Measurements from ENCODE around the gene GNRHR. TPM values are rescaled to one million over a fixed set of nuclear protein-coding genes. Genes with fewer than 3 reads are reported as not detected.

The GNRHR gene
- total and polyA plus RNA-seq, 2 of the 4 experiments (the other 2 are of a cell fraction), result not detected

DNA sequence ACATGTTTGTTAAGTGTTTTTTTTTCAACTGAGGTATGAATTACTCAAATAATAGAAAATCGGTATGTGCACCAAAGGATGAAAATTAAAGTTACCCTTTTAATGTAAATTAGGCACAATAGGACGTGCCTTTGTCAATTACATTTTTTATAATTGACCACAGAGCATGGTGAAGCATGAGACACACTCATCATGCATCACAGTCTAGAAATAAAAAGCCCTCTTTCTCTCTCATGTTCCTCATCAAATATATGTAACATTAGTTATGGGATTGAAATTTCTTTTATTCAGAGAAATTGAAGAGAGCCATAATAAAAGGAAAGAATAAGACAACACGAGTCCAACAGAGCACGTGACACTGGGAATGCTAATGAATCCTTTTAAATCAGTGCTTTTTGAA, 3.5 kb downstream of the GNRHR start:
- Histone ChIP-seq H4K20me1 (ENCODE audit: insufficient read depth, low read length) (no peaks in the 10 kb centered on the region), H3K4me2 (ENCODE audit: low read depth, low read length) (no peak overlapping the region), H4K8ac (ENCODE audit: low read depth in 2 of 2, low read length in 2 of 2) (no peak overlapping the region), H3K27ac (ENCODE audit: insufficient read depth, low read length) (no peak overlapping the region), H2BK20ac (ENCODE audit: low read depth, low read length) (no peak overlapping the region), H4K5ac (ENCODE audit: low read depth, low read length) (no peak overlapping the region), H3K79me1 (ENCODE audit: low read depth in 1 of 2, low read length in 2 of 2) (no peaks in the 10 kb centered on the region), H3K23ac (ENCODE audit: low read depth, low read length) (no peak overlapping the region), H2AFZ (replicated peaks; ENCODE audit: low read length, poor library complexity) (no peak overlapping the region), H3K27me3 (ENCODE audit: control insufficient read depth, insufficient read depth, low read length) (no peaks in the 10 kb centered on the region), H3K14ac (replicated peaks; ENCODE audit: low read depth, low read length) (no peak overlapping the region), H3K4me3 (ENCODE audit: insufficient read depth, low read depth, low read length) (no peak overlapping the region), H2BK120ac (ENCODE audit: low read depth, low read length) (no peak overlapping the region), H3K4ac (ENCODE audit: low read depth, low read length) (no peak overlapping the region), H3K9ac (ENCODE audit: low read depth, low read length) (no peak overlapping the region), H2AK5ac (ENCODE audit: low read depth, low read length) (no peak overlapping the region), H2AK9ac (replicated peaks; ENCODE audit: low read depth, low read length, poor library complexity) (no peak overlapping the region), H3K18ac (ENCODE audit: low read depth, low read length) (no peak overlapping the region), H3K9me3 (ENCODE audit: control insufficient read depth, insufficient read depth, low read length) (no peaks in the 10 kb centered on the region), H3K56ac (ENCODE audit: extremely low read depth, insufficient read depth, low read length) (no peak overlapping the region), H3K9me1 (ENCODE audit: insufficient read depth, low read length) (no peaks in the 10 kb centered on the region; the same call in 1 of the 2 replicates), H4K91ac (ENCODE audit: insufficient read depth, low read depth, low read length) (no peak overlapping the region), H2BK15ac (ENCODE audit: low read depth, low read length) (no peak overlapping the region), H3K36me3 (ENCODE audit: control insufficient read depth, insufficient read depth, low read length) (no peaks in the 10 kb centered on the region), H3K4me1 (ENCODE audit: control insufficient read depth, insufficient read depth, low read length) (no peaks in the 10 kb centered on the region), H2BK5ac (ENCODE audit: low read depth, low read length, poor library complexity, severe bottlenecking) (no peak overlapping the region)
- intact Hi-C loops (cut with micrococcal nuclease) (no loop called here), in situ Hi-C loops (cut with MboI; ENCODE audit: low sequenced_read_pairs) (no loop called here), dilution Hi-C loops (cut with HindIII; ENCODE audit: low sequenced_read_pairs, unreplicated experiment) (no loop called here)
- no peak for DNase-seq
- no CpG with 5 or more reads among the region's 4 CpGs for WGBS, 2 experiments (ENCODE audit: extremely low coverage in 2 of 2, insufficient read length in 1 of 2)
- ChIA-PET CTCF (no interaction called here), POLR2A (ENCODE audit: unreplicated experiment) (no interaction called here)
- no peak for ATAC-seq (ENCODE audit: low read depth)
- no TSS peak for BruUV-seq (replicated peaks)
- TF ChIP-seq RCOR1 (IDR thresholded peaks at IDR 0.05; ENCODE audit: insufficient replicate concordance, low read length) (no peak), CEBPB (IDR thresholded peaks at IDR 0.05; ENCODE audit: low read depth, low read length) (no peak), BHLHE40 (IDR thresholded peaks at IDR 0.05; ENCODE audit: low read depth, low read length) (no peak), RFX5 (IDR thresholded peaks at IDR 0.05; ENCODE audit: low read depth, low read length) (no peak), MAFK (IDR thresholded peaks at IDR 0.05; ENCODE audit: low read depth, low read length) (no peak), MAZ (IDR thresholded peaks at IDR 0.05; ENCODE audit: borderline replicate concordance, low read depth, low read length) (no peak), CHD1 (IDR thresholded peaks at IDR 0.05; ENCODE audit: low read depth, low read length) (no peak), MXI1 (IDR thresholded peaks at IDR 0.05; ENCODE audit: borderline replicate concordance, low read depth, low read length) (no peak), SMC3 (IDR thresholded peaks at IDR 0.05; ENCODE audit: low read depth, low read length) (no peak), FOS (IDR thresholded peaks at IDR 0.05; ENCODE audit: low read depth, low read length) (no peak), POLR2A (IDR thresholded peaks at IDR 0.05; ENCODE audit: low read depth, low read length) (no peak), RAD21 (IDR thresholded peaks at IDR 0.05; ENCODE audit: low read length) (no peak)
- TF ChIP-seq, protein P1, sequence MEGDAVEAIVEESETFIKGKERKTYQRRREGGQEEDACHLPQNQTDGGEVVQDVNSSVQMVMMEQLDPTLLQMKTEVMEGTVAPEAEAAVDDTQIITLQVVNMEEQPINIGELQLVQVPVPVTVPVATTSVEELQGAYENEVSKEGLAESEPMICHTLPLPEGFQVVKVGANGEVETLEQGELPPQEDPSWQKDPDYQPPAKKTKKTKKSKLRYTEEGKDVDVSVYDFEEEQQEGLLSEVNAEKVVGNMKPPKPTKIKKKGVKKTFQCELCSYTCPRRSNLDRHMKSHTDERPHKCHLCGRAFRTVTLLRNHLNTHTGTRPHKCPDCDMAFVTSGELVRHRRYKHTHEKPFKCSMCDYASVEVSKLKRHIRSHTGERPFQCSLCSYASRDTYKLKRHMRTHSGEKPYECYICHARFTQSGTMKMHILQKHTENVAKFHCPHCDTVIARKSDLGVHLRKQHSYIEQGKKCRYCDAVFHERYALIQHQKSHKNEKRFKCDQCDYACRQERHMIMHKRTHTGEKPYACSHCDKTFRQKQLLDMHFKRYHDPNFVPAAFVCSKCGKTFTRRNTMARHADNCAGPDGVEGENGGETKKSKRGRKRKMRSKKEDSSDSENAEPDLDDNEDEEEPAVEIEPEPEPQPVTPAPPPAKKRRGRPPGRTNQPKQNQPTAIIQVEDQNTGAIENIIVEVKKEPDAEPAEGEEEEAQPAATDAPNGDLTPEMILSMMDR (conservative IDR thresholded peaks at IDR 0.05; ENCODE audit: low read depth, low read length), result no peak
- TF ChIP-seq, protein P2, sequence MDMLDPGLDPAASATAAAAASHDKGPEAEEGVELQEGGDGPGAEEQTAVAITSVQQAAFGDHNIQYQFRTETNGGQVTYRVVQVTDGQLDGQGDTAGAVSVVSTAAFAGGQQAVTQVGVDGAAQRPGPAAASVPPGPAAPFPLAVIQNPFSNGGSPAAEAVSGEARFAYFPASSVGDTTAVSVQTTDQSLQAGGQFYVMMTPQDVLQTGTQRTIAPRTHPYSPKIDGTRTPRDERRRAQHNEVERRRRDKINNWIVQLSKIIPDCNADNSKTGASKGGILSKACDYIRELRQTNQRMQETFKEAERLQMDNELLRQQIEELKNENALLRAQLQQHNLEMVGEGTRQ (IDR thresholded peaks at IDR 0.05; ENCODE audit: low read depth, low read length), result no peak
- TF ChIP-seq, protein P3, sequence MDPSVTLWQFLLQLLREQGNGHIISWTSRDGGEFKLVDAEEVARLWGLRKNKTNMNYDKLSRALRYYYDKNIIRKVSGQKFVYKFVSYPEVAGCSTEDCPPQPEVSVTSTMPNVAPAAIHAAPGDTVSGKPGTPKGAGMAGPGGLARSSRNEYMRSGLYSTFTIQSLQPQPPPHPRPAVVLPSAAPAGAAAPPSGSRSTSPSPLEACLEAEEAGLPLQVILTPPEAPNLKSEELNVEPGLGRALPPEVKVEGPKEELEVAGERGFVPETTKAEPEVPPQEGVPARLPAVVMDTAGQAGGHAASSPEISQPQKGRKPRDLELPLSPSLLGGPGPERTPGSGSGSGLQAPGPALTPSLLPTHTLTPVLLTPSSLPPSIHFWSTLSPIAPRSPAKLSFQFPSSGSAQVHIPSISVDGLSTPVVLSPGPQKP (IDR thresholded peaks at IDR 0.05; ENCODE audit: borderline replicate concordance, low read depth, low read length), result no peak

Data from IMR-90 (cell line).